K562 (cell line): ENCODE data around the gene LAPTM5. TPM values are rescaled to one million over a fixed set of nuclear protein-coding genes. Genes with fewer than 3 reads are reported as not detected.

Experiments
- AFF1 ChIP-seq, 2 experiments: fragments of 450-650 bp; IDR thresholded peaks; 2 replicates each; pipeline ENCODE4 v1.6.1; 2018; ENCODE audit warnings: mild to moderate bottlenecking in 2 of 2, low read depth in 1 of 2; ENCODE audit not compliant: partially characterized antibody in 2 of 2
- ARID1B ChIP-seq: fragments of 450-650 bp; IDR thresholded peaks from 2 replicates; pipeline ENCODE4 v1.6.1; 2016; ENCODE audit warnings: antibody characterized with exemption, mild to moderate bottlenecking, inconsistent platforms
- FOS ChIP-seq: IDR thresholded peaks from 3 replicates; pipeline ENCODE4 v1.6.1; 2011; ENCODE audit not compliant: insufficient read length; ENCODE audit errors: extremely low read depth
- HDAC1 ChIP-seq, 2 experiments: fragments of 450-650 bp; IDR thresholded peaks; 2 replicates each; pipeline ENCODE4 v1.6.1; 2016 to 2017; ENCODE audit warnings: inconsistent platforms in 1 of 2, mild to moderate bottlenecking in 1 of 2, moderate library complexity in 1 of 2
- HINFP ChIP-seq: fragments of 450-650 bp; conservative IDR thresholded peaks from 2 replicates; pipeline ENCODE4 v1.6.1; 2016; ENCODE audit warnings: missing genetic modification characterization, low read depth, mild to moderate bottlenecking, control low read depth, missing compliant biosample characterization
- MITF ChIP-seq: IDR thresholded peaks from 2 replicates; pipeline ENCODE4 v1.6.1; 2014; ENCODE audit warnings: antibody characterized with exemption
- MTA3 ChIP-seq: fragments of 450-650 bp; formaldehyde crosslinking; IDR thresholded peaks from 2 replicates; pipeline ENCODE4 v1.6.1; 2017; ENCODE audit warnings: mild to moderate bottlenecking, borderline replicate concordance
- MXI1 ChIP-seq: IDR thresholded peaks from 2 replicates; pipeline ENCODE4 v1.6.1; 2011; ENCODE audit warnings: low read depth, mild to moderate bottlenecking, improper control_type of control experiment, low read length
- PYGO2 ChIP-seq: fragments of 450-650 bp; IDR thresholded peaks from 2 replicates; pipeline ENCODE4 v1.6.1; 2016; ENCODE audit warnings: mild to moderate bottlenecking, missing genetic modification characterization, moderate library complexity, missing compliant biosample characterization
- SP1 ChIP-seq: sonication (generic); formaldehyde crosslinking; IDR thresholded peaks from 2 replicates; pipeline ENCODE4 v1.8.1; 2022; ENCODE audit warnings: mild to moderate bottlenecking, missing genetic modification reagents
- TEAD4 ChIP-seq, 2 experiments: sonication (generic) in 1 of 2; formaldehyde crosslinking in 1 of 2; IDR thresholded peaks; 2 replicates each; pipeline versions ENCODE4 v1.6.1 to v1.8.0; 2012 to 2022; ENCODE audit warnings: borderline replicate concordance in 1 of 2, inconsistent platforms in 1 of 2, low read length in 1 of 2, mild to moderate bottlenecking in 1 of 2, missing genetic modification reagents in 1 of 2
- TRIM28 ChIP-seq: fragments of 450-650 bp; IDR thresholded peaks from 2 replicates; pipeline ENCODE4 v1.6.1; 2017
- ZBTB1 ChIP-seq: sonication (generic); formaldehyde crosslinking; IDR thresholded peaks from 2 replicates; pipeline ENCODE4 v1.8.1; 2023; ENCODE audit warnings: missing genetic modification reagents, low read depth, mild to moderate bottlenecking, borderline replicate concordance
- ZNF277 ChIP-seq: fragments of 250-450 bp; sonication (Bioruptor Pico); IDR thresholded peaks from 2 replicates; pipeline ENCODE4 v1.8.0; 2022; ENCODE audit warnings: inconsistent platforms, mild to moderate bottlenecking, moderate library complexity, borderline replicate concordance
- ZNF655 ChIP-seq: fragments of 250-450 bp; sonication (Bioruptor Pico); IDR thresholded peaks from 2 replicates; pipeline ENCODE4 v1.5.0; 2021
- polyA plus RNA-seq, 8 experiments: library from polyadenylated mRNA; depleted of rRNA in 4 of 8; stranded (reverse) in 5 of 8; unstranded in 3 of 8; fragments of >200 nt; fragmentation: Nextera tagmentation in 2 of 8; fragmentation: Illumina TruSeq in 1 of 8; extraction: Ambion mirVana in 2 of 8; extraction: Trizol in 1 of 8; gene quantifications; 2 replicates each; pipeline versions ENCODE4 v1.2.1 to v1.2.3, GENCODE V29; 2011 to 2014; ENCODE audit warnings: inconsistent platforms in 1 of 8, missing spikeins in 1 of 8
- total RNA-seq, 7 experiments: library from RNA; depleted of rRNA in 6 of 7; stranded (reverse); fragments of >200 nt in 6 of 7; fragmentation: Illumina TruSeq in 2 of 7; extraction: Trizol in 2 of 7; gene quantifications; 2 replicates each; pipeline versions ENCODE4 v1.2.1 to v1.2.3, GENCODE V29; 2011 to 2021; ENCODE audit warnings: low replicate concordance in 1 of 7
- TF ChIP-seq, protein P1 (sequence below): sonication (generic); IDR thresholded peaks from 2 replicates; pipeline ENCODE4 v1.6.1; 2016

Gene LAPTM5
- total and polyA plus RNA-seq, 9 of the 15 experiments (the other 6 are each of a cell fraction or from before 2014, with no cell fraction given), result 2.4 to 47.3 (median 20.3) TPM

GRCh38 chr1:30727824-30728223, 29.8 kb downstream of the LAPTM5 start (continued):
- no peak for TF ChIP-seq ZBTB1 (CRISPR knock-in tag)
- peak; percentile 31 for TF ChIP-seq TEAD4 (IDR thresholded peaks at IDR 0.05; ENCODE audit: low read length)
- no peak for TF ChIP-seq TEAD4 (CRISPR knock-in tag; IDR thresholded peaks at IDR 0.05; ENCODE audit: borderline replicate concordance)
- TF ChIP-seq ARID1B, result peak; percentile 92
- no peak for TF ChIP-seq MTA3
- peak in 1 of 2 experiments; percentile 92; a peak in 2 of 4 replicates for TF ChIP-seq HDAC1 (IDR thresholded peaks at IDR 0.05)
- no peak for TF ChIP-seq MXI1
- peak; percentile 31 for TF ChIP-seq FOS
- TF ChIP-seq PYGO2 (tag), result no peak
- TF ChIP-seq MITF, result no peak
- TF ChIP-seq ZNF277 (CRISPR knock-in tag), result no peak
- no peak for TF ChIP-seq HINFP (tag)
- peak; percentile 19; the same call in 1 of the 2 replicates for TF ChIP-seq TRIM28
- no peak for TF ChIP-seq SP1 (CRISPR knock-in tag)
- peak; percentile 28 to 77 for TF ChIP-seq AFF1 (IDR thresholded peaks at IDR 0.05; ENCODE audit: low read depth in 1 of 2, partially characterized antibody in 2 of 2)
- TF ChIP-seq, protein P1, sequence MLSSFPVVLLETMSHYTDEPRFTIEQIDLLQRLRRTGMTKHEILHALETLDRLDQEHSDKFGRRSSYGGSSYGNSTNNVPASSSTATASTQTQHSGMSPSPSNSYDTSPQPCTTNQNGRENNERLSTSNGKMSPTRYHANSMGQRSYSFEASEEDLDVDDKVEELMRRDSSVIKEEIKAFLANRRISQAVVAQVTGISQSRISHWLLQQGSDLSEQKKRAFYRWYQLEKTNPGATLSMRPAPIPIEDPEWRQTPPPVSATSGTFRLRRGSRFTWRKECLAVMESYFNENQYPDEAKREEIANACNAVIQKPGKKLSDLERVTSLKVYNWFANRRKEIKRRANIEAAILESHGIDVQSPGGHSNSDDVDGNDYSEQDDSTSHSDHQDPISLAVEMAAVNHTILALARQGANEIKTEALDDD, result peak; percentile 97
- no peak for TF ChIP-seq ZNF655 (CRISPR knock-in tag)
